Measurements from ENCODE around the gene MTCL1.
A peak's percentile ranks its signal among the peaks of the same experiment; 100 is the strongest.

The MTCL1 gene

DNA sequence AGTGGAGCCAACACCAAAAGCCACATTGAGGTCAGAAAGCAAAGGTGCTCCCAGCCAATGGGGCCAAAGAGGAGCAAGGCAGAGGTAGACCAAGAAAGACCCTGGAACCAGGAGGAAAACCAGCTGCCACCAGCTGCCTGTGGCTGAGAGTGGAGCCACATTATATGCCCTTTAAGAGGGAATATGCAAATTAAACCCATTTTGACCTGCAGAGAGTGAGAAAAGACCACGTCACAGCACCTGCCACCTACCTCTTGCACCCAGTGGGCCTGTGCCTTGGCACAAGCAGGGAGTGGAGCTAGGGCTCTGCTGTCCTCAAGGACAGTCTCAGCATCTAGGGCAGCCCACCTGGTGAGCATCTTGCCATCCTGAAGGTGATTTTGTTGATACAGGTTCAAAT is 161.3 kb downstream of the MTCL1 start:
- Histone ChIP-seq H3K9ac (ENCODE audit: low read length) (no peak overlapping the region), H3K36me3 (ENCODE audit: control insufficient read depth, insufficient read depth, low read length) (no peaks in the 10 kb centered on the region), H3K4me2 (ENCODE audit: low read length) (no peak overlapping the region), H3K4me1 (ENCODE audit: control insufficient read depth, low read depth, low read length) (peaks cover 23% of the 10 kb centered on the region), H3K4me3 (ENCODE audit: low read length) (no peak overlapping the region), H2BK5ac (ENCODE audit: low read length) (peak overlapping the region; percentile 42), H2BK120ac (ENCODE audit: low read depth, low read length) (no peak overlapping the region), H3K56ac (ENCODE audit: low read length) (no peak overlapping the region), H3K79me2 (ENCODE audit: control insufficient read depth, insufficient read depth, low read length) (no peaks in the 10 kb centered on the region), H4K5ac (ENCODE audit: low read length) (no peak overlapping the region), H4K8ac (ENCODE audit: low read depth, low read length) (no peak overlapping the region), H2BK15ac (replicated peaks; ENCODE audit: low read depth) (no peak overlapping the region), H3K79me1 (ENCODE audit: low read length) (no peaks in the 10 kb centered on the region), H2AK5ac (ENCODE audit: low read length) (peak overlapping the region; percentile 33), H3K23ac (ENCODE audit: low read length) (no peak overlapping the region), H3K27ac (ENCODE audit: low read depth, low read length) (no peak overlapping the region), H3K18ac (ENCODE audit: low read length) (no peak overlapping the region), H3K27me3 (ENCODE audit: insufficient read depth, low read length, poor library complexity) (no peaks in the 10 kb centered on the region), H3K4ac (ENCODE audit: low read depth, low read length) (no peak overlapping the region)
- no CpG with 5 or more reads among the region's 1 CpG for WGBS (ENCODE audit: extremely low coverage, insufficient coverage, low lambda C conversion rate)
- no peak for DNase-seq

DNA sequence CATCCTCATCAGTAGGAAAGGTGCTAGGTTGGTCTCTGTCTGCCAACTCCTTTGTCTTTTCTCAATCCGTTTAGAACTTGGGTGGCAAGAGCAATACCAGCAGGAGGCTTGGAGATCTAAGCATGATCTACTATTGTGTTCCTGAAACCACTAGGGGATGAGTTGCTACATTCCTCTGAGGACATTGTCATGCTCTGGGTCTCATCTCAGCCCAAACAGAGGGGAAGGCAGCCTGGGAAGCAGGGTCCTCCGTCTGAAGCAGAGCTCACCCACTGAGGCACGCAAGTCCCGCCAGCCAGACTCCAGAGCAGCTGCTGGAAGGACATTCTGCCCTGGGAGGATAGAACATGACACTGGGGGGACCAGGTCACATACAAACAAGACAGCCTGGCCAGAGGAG is 162.9 kb downstream of the MTCL1 start:
- Histone ChIP-seq H3K4me2 (ENCODE audit: low read length) (no peak overlapping the region), H3K18ac (ENCODE audit: low read length) (no peak overlapping the region), H3K56ac (ENCODE audit: low read length) (peak overlapping the region; percentile 43), H3K4ac (ENCODE audit: low read depth, low read length) (peak overlapping the region; percentile 57), H2BK120ac (ENCODE audit: low read depth, low read length) (no peak overlapping the region), H3K79me1 (ENCODE audit: low read length) (no peaks in the 10 kb centered on the region), H3K4me3 (ENCODE audit: low read length) (no peak overlapping the region), H3K9ac (ENCODE audit: low read length) (no peak overlapping the region), H4K8ac (ENCODE audit: low read depth, low read length) (no peak overlapping the region), H3K79me2 (ENCODE audit: control insufficient read depth, insufficient read depth, low read length) (no peaks in the 10 kb centered on the region), H2AK5ac (ENCODE audit: low read length) (no peak overlapping the region), H2BK15ac (replicated peaks; ENCODE audit: low read depth) (no peak overlapping the region), H3K4me1 (ENCODE audit: control insufficient read depth, low read depth, low read length) (peaks cover 23% of the 10 kb centered on the region), H2BK5ac (ENCODE audit: low read length) (no peak overlapping the region), H3K27me3 (ENCODE audit: insufficient read depth, low read length, poor library complexity) (no peaks in the 10 kb centered on the region), H3K27ac (ENCODE audit: low read depth, low read length) (no peak overlapping the region), H3K36me3 (ENCODE audit: control insufficient read depth, insufficient read depth, low read length) (no peaks in the 10 kb centered on the region), H3K23ac (ENCODE audit: low read length) (no peak overlapping the region), H4K5ac (ENCODE audit: low read length) (no peak overlapping the region)
- WGBS (ENCODE audit: extremely low coverage, insufficient coverage, low lambda C conversion rate) = no CpG with 5 or more reads among the region's 4 CpGs
- peak; percentile 89 for DNase-seq

DNA sequence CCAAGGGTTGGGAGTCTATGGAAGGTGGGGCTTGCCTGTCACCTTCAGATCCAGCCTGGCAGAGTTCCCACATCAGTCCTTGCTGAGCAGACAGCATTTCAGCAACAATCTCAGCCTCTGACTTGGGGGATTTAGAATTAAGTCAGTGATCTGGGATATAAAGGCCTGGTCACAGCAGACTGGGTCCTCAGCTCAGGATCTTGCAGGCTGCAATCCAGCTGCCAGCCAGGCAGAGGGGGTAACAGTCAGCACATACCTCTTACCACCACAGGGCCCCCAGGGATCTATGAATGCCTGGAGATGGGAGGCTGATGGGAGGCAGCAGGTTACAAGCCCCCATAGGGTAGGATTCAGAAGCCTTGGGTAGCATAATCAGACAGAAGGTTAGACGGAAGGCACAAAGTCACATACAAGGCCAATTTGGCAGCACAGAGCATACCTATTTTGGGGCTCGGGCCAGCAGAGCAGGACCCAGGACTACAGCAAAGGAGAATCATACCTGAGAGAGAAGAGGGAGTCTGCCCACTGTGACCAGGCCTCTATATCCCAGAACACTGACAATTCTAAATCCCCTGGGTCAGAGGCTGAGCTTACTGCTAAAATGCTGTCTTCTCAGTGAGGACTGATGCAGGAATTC is 163.5 kb downstream of the MTCL1 start:
- H4K8ac ChIP-seq (ENCODE audit: low read depth, low read length) = no peak overlapping the region
- H3K4me3 ChIP-seq (ENCODE audit: low read length) = no peak overlapping the region
- H2BK5ac ChIP-seq (ENCODE audit: low read length) = peak overlapping the region; percentile 58
- no peak overlapping the region for H3K18ac ChIP-seq (ENCODE audit: low read length)
- no peaks in the 10 kb centered on the region for H3K79me2 ChIP-seq (ENCODE audit: control insufficient read depth, insufficient read depth, low read length)
- no peak overlapping the region for H3K4me2 ChIP-seq (ENCODE audit: low read length)
- no peaks in the 10 kb centered on the region for H3K79me1 ChIP-seq (ENCODE audit: low read length)
- DNase-seq = no peak
- no peak overlapping the region for H3K23ac ChIP-seq (ENCODE audit: low read length)
- no peak overlapping the region for H2BK15ac ChIP-seq (replicated peaks; ENCODE audit: low read depth)
- no peaks in the 10 kb centered on the region for H3K36me3 ChIP-seq (ENCODE audit: control insufficient read depth, insufficient read depth, low read length)
- H3K56ac ChIP-seq (ENCODE audit: low read length) = peak overlapping the region; percentile 35
- H3K27me3 ChIP-seq (ENCODE audit: insufficient read depth, low read length, poor library complexity) = no peaks in the 10 kb centered on the region
- H3K27ac ChIP-seq (ENCODE audit: low read depth, low read length) = no peak overlapping the region
- peaks cover 23% of the 10 kb centered on the region for H3K4me1 ChIP-seq (ENCODE audit: control insufficient read depth, low read depth, low read length)
- H3K4ac ChIP-seq (ENCODE audit: low read depth, low read length) = peak overlapping the region; percentile 57
- no CpG with 5 or more reads among the region's 2 CpGs for WGBS (ENCODE audit: extremely low coverage, insufficient coverage, low lambda C conversion rate)
- H4K5ac ChIP-seq (ENCODE audit: low read length) = no peak overlapping the region
- no peak overlapping the region for H2BK120ac ChIP-seq (ENCODE audit: low read depth, low read length)
- no peak overlapping the region for H3K9ac ChIP-seq (ENCODE audit: low read length)
- H2AK5ac ChIP-seq (ENCODE audit: low read length) = no peak overlapping the region

DNA sequence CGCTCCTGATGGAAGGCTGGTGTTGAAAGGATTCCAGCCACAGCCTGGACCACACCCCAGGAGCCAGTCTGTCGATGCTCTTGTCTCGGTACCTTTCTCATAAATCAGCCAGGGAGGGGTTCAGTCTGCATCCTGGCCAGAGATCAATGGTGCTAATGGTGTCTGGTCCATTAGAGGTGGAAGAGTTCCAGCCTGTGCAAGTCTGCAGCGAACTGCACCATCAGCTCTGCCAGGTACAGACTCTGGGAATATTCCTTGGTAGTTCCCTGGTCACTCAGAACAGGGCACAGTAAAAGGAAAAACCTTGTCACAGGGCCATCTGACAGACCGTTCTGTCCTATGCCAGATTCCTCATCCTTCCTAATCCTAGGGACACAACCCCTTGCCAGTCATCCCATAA is 164.3 kb downstream of the MTCL1 start:
- Histone ChIP-seq H3K9ac (ENCODE audit: low read length) (no peak overlapping the region), H4K8ac (ENCODE audit: low read depth, low read length) (no peak overlapping the region), H4K5ac (ENCODE audit: low read length) (no peak overlapping the region), H2BK15ac (replicated peaks; ENCODE audit: low read depth) (no peak overlapping the region), H3K36me3 (ENCODE audit: control insufficient read depth, insufficient read depth, low read length) (no peaks in the 10 kb centered on the region), H3K23ac (ENCODE audit: low read length) (no peak overlapping the region), H2AK5ac (ENCODE audit: low read length) (no peak overlapping the region), H3K27me3 (ENCODE audit: insufficient read depth, low read length, poor library complexity) (no peaks in the 10 kb centered on the region), H2BK5ac (ENCODE audit: low read length) (no peak overlapping the region), H3K4me2 (ENCODE audit: low read length) (no peak overlapping the region), H3K4me3 (ENCODE audit: low read length) (no peak overlapping the region), H3K27ac (ENCODE audit: low read depth, low read length) (no peak overlapping the region), H3K18ac (ENCODE audit: low read length) (no peak overlapping the region), H3K79me2 (ENCODE audit: control insufficient read depth, insufficient read depth, low read length) (no peaks in the 10 kb centered on the region), H3K79me1 (ENCODE audit: low read length) (no peaks in the 10 kb centered on the region), H2BK120ac (ENCODE audit: low read depth, low read length) (no peak overlapping the region), H3K4ac (ENCODE audit: low read depth, low read length) (no peak overlapping the region), H3K56ac (ENCODE audit: low read length) (no peak overlapping the region), H3K4me1 (ENCODE audit: control insufficient read depth, low read depth, low read length) (peaks cover 23% of the 10 kb centered on the region)
- no CpG with 5 or more reads among the region's 5 CpGs for WGBS (ENCODE audit: extremely low coverage, insufficient coverage, low lambda C conversion rate)
- DNase-seq = no peak

DNA sequence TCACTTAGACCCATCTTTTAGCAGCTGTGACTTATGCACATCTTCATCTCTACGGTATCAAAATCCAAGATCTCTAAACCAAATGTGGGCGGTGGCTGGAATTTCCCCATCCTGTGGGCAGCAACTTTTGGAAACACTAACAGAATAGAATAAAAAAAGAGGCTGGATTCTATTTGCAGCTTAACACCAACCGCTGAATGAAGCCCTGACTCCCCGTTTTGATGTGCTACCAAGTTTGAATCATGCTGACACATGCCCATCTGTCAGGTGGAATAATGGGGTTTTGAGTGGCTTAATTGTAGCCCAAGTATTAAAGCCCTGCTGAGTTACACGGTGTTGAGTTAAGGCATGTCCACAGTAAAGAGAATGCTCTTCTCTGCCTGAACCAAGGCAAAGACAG is 165.2 kb downstream of the MTCL1 start:
- no peak overlapping the region for H3K18ac ChIP-seq (ENCODE audit: low read length)
- H3K56ac ChIP-seq (ENCODE audit: low read length) = no peak overlapping the region
- H3K36me3 ChIP-seq (ENCODE audit: control insufficient read depth, insufficient read depth, low read length) = no peaks in the 10 kb centered on the region
- no peaks in the 10 kb centered on the region for H3K79me2 ChIP-seq (ENCODE audit: control insufficient read depth, insufficient read depth, low read length)
- no peak overlapping the region for H2BK5ac ChIP-seq (ENCODE audit: low read length)
- H4K8ac ChIP-seq (ENCODE audit: low read depth, low read length) = no peak overlapping the region
- peak overlapping the region; percentile 13 for H2AK5ac ChIP-seq (ENCODE audit: low read length)
- no peak overlapping the region for H3K4me3 ChIP-seq (ENCODE audit: low read length)
- no peak overlapping the region for H3K4ac ChIP-seq (ENCODE audit: low read depth, low read length)
- no peak for DNase-seq
- no peak overlapping the region for H3K27ac ChIP-seq (ENCODE audit: low read depth, low read length)
- no peak overlapping the region for H2BK15ac ChIP-seq (replicated peaks; ENCODE audit: low read depth)
- peaks cover 22% of the 10 kb centered on the region for H3K4me1 ChIP-seq (ENCODE audit: control insufficient read depth, low read depth, low read length)
- WGBS (ENCODE audit: extremely low coverage, insufficient coverage, low lambda C conversion rate) = no CpG with 5 or more reads among the region's 5 CpGs
- H2BK120ac ChIP-seq (ENCODE audit: low read depth, low read length) = no peak overlapping the region
- no peaks in the 10 kb centered on the region for H3K79me1 ChIP-seq (ENCODE audit: low read length)
- H3K27me3 ChIP-seq (ENCODE audit: insufficient read depth, low read length, poor library complexity) = no peaks in the 10 kb centered on the region
- no peak overlapping the region for H4K5ac ChIP-seq (ENCODE audit: low read length)
- no peak overlapping the region for H3K4me2 ChIP-seq (ENCODE audit: low read length)
- no peak overlapping the region for H3K9ac ChIP-seq (ENCODE audit: low read length)
- H3K23ac ChIP-seq (ENCODE audit: low read length) = no peak overlapping the region

DNA sequence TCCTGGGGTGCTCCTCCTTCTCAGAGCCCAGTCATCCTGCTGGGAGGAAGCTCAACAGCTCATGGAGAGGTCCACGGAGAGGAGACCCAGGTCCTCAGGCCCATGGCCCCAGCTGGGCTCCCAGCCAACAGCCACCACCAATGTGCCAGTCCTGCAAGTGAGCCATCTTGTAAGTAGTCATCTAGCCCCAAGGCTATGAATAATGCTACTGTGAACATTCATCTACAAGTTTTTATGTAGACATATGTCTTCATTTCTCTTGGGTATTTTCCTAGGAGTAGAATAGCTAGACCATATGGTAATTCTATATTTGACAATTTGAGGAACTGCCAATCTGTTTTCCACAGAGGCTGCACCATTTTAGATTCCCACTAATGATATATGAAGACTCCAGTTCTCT is 166.1 kb downstream of the MTCL1 start:
- Histone ChIP-seq H3K79me2 (ENCODE audit: control insufficient read depth, insufficient read depth, low read length) (no peaks in the 10 kb centered on the region), H4K8ac (ENCODE audit: low read depth, low read length) (no peak overlapping the region), H2BK5ac (ENCODE audit: low read length) (no peak overlapping the region), H3K4me3 (ENCODE audit: low read length) (no peak overlapping the region), H3K4ac (ENCODE audit: low read depth, low read length) (no peak overlapping the region), H3K4me2 (ENCODE audit: low read length) (no peak overlapping the region), H2BK120ac (ENCODE audit: low read depth, low read length) (no peak overlapping the region), H3K27ac (ENCODE audit: low read depth, low read length) (no peak overlapping the region), H3K56ac (ENCODE audit: low read length) (no peak overlapping the region), H3K18ac (ENCODE audit: low read length) (no peak overlapping the region), H3K9ac (ENCODE audit: low read length) (no peak overlapping the region), H3K79me1 (ENCODE audit: low read length) (no peaks in the 10 kb centered on the region), H2BK15ac (replicated peaks; ENCODE audit: low read depth) (no peak overlapping the region), H4K5ac (ENCODE audit: low read length) (no peak overlapping the region), H3K23ac (ENCODE audit: low read length) (no peak overlapping the region), H3K27me3 (ENCODE audit: insufficient read depth, low read length, poor library complexity) (no peaks in the 10 kb centered on the region), H3K36me3 (ENCODE audit: control insufficient read depth, insufficient read depth, low read length) (no peaks in the 10 kb centered on the region), H3K4me1 (ENCODE audit: control insufficient read depth, low read depth, low read length) (peaks cover 13% of the 10 kb centered on the region), H2AK5ac (ENCODE audit: low read length) (no peak overlapping the region)
- WGBS (ENCODE audit: extremely low coverage, insufficient coverage, low lambda C conversion rate) = no CpG with 5 or more reads among the region's 1 CpG
- DNase-seq = no peak

Data from mesendoderm (in vitro differentiated cells).